Kidney (tissue), 14 donors: ENCODE data around the gene KCNG2. TPM values are rescaled to one million over a fixed set of nuclear protein-coding genes. Genes with fewer than 3 reads are reported as not detected.
A peak's percentile ranks its signal among the peaks of the same experiment; 100 is the strongest.

ENCODE experiments used
- DNase-seq, 5 donors: peaks; one replicate each; pipeline ENCODE4 v3.0.0-alpha.2; 2013 to 2020
- FAIRE-seq: peaks from 2 replicates; lab custom pipeline; 2012; peaks lifted over from hg19 to GRCh38; lab: Jason Lieb, UNC
- H3K27ac ChIP-seq, 2 donors: one replicate each; pipeline ENCODE4 v1.7.0; 2013; ENCODE audit warnings: low read depth in 2 of 2, low read length in 2 of 2, inconsistent platforms in 1 of 2
- H3K27me3 ChIP-seq: one replicate; pipeline ENCODE4 v1.7.1; 2013; ENCODE audit warnings: low read length, inconsistent platforms; ENCODE audit not compliant: control insufficient read depth, insufficient read depth
- H3K36me3 ChIP-seq, 3 donors: one replicate each; pipeline versions ENCODE4 v1.7.0 to v1.7.1; 2013; ENCODE audit warnings: low read length in 3 of 3, control low read depth in 1 of 3, inconsistent platforms in 1 of 3; ENCODE audit not compliant: insufficient read depth in 3 of 3, control insufficient read depth in 2 of 3
- H3K4me1 ChIP-seq, 3 donors: one replicate each; pipeline versions ENCODE4 v1.7.0 to v1.7.1; 2013; ENCODE audit warnings: low read length in 3 of 3, inconsistent platforms in 1 of 3, low read depth in 1 of 3; ENCODE audit not compliant: control insufficient read depth in 2 of 3, insufficient read depth in 2 of 3
- H3K4me3 ChIP-seq, 3 donors: one replicate each; pipeline versions ENCODE4 v1.7.0 to v1.8.1; 2013; ENCODE audit warnings: low read length in 3 of 3, control low read depth in 1 of 3, inconsistent platforms in 1 of 3
- H3K9ac ChIP-seq, 3 donors: one replicate each; pipeline versions ENCODE4 v1.7.0 to v1.7.1; 2013; ENCODE audit warnings: low read length in 3 of 3, control low read depth in 1 of 3, inconsistent platforms in 1 of 3
- H3K9me3 ChIP-seq, 3 donors: one replicate each; pipeline versions ENCODE4 v1.7.0 to v1.7.1; 2013; ENCODE audit warnings: low read length in 3 of 3, control low read depth in 1 of 3, inconsistent platforms in 1 of 3; ENCODE audit not compliant: control insufficient read depth in 2 of 3, insufficient read depth in 1 of 3
- CTCF ChIP-seq: IDR thresholded peaks from 3 replicates; pipeline ENCODE4 v1.5.1; 2012; ENCODE audit warnings: mild to moderate bottlenecking, moderate library complexity, borderline replicate concordance; ENCODE audit not compliant: insufficient read depth; ENCODE audit errors: extremely low read depth
- intact Hi-C: fragments of 100-400 bp; cut with DNase I; formaldehyde crosslinking; loops from one replicate; pipeline ENCODE4 v1.11.1; 2022
- polyA plus RNA-seq: library from polyadenylated mRNA; stranded (reverse); fragments of 350-450 nt; fragmentation: Illumina TruSeq; extraction: RNeasy Lipid Tissue Mini Kit (QIAGEN cat#74804); gene quantifications from one replicate; pipeline ENCODE4 v1.2.3, GENCODE V29; 2014; ENCODE audit warnings: low read depth, low replicate concordance; ENCODE audit not compliant: insufficient read depth
- total RNA-seq: library from RNA; stranded (reverse); fragmentation: NEBNext Ultra II Directional; extraction: Animal tissue kit (Norgen Biotek cat#: 25700); gene quantifications from one replicate; pipeline ENCODE4 v1.2.1, GENCODE V29; 2021
- donor health status: control.
- donor health status: control.
- donor health status: control.
- donor health status: control.
- donor health status: control.
- donor health status: DM: yes; HTN: yes; CAD: no.
- donor health status: Normal renal cell carcinoma (clear cell type).

KCNG2 gene
- total and polyA plus RNA-seq, 2 donors from 2014 or later = 0.76 TPM; not detected in 1

GRCh38 chr18:79801641-79802040, 3.9 kb downstream of the KCNG2 start:
- H3K4me1 ChIP-seq = peaks cover 0 to 5% (median 0%) of the 10 kb centered on the region in 3 donors
- no peaks in the 10 kb centered on the region for H3K9me3 ChIP-seq
- TF ChIP-seq CTCF = no peak
- no peak overlapping the region for H3K9ac ChIP-seq
- DNase-seq (peak in 1 of 5 donors; percentile 45), FAIRE-seq (no peak)
- intact Hi-C loops = no loop called here
- no peak overlapping the region for H3K4me3 ChIP-seq
- H3K27ac ChIP-seq = no peak overlapping the region
- H3K27me3 ChIP-seq = peaks cover 3% of the 10 kb centered on the region
- H3K36me3 ChIP-seq = no peaks in the 10 kb centered on the region

- Histone ChIP-seq H3K27ac (no peak overlapping the region), H3K36me3 (no peaks in the 10 kb centered on the region), H3K9me3 (no peaks in the 10 kb centered on the region), H3K27me3 (peaks cover 2% of the 10 kb centered on the region), H3K9ac (no peak overlapping the region), H3K4me3 (no peak overlapping the region), H3K4me1 (peaks cover 0 to 5% (median 0%) of the 10 kb centered on the region in 3 donors)
- peak in 2 of 5 donors; percentile 35 to 60 for DNase-seq
- no peak for FAIRE-seq
- TF ChIP-seq CTCF = no peak
- intact Hi-C loops = no loop called here
Observed at GRCh38 chr18:79802298-79802697, 4.6 kb downstream of the KCNG2 start.

- Histone ChIP-seq H3K9ac (no peak overlapping the region), H3K27me3 (no peaks in the 10 kb centered on the region), H3K9me3 (no peaks in the 10 kb centered on the region), H3K4me1 (peaks cover 0 to 2% (median 0%) of the 10 kb centered on the region in 3 donors), H3K4me3 (no peak overlapping the region), H3K27ac (no peak overlapping the region), H3K36me3 (no peaks in the 10 kb centered on the region)
- intact Hi-C loops = no loop called here
- no peak for TF ChIP-seq CTCF
- DNase-seq = peak in 1 of 5 donors; percentile 69
- no peak for FAIRE-seq
Observed at GRCh38 chr18:79803611-79804051, 5.9 kb downstream of the KCNG2 start.

GRCh38 chr18:79804130-79804787, 6.5 kb downstream of the KCNG2 start:
- Histone ChIP-seq H3K36me3 (no peaks in the 10 kb centered on the region), H3K27ac (no peak overlapping the region), H3K27me3 (no peaks in the 10 kb centered on the region), H3K4me1 (peaks cover 0 to 2% (median 0%) of the 10 kb centered on the region in 3 donors), H3K9ac (no peak overlapping the region), H3K4me3 (no peak overlapping the region), H3K9me3 (no peaks in the 10 kb centered on the region)
- peak in 1 of 5 donors; percentile 59 for DNase-seq
- intact Hi-C loops = no loop called here
- FAIRE-seq = no peak
- TF ChIP-seq CTCF = no peak
